GM12873 (cell line): ENCODE data around the gene SLC7A4.

ENCODE experiments used
- TF ChIP-seq, protein P1 (sequence below): IDR thresholded peaks from 2 replicates; pipeline ENCODE4 v1.5.1; 2012; ENCODE audit warnings: low read depth, mild to moderate bottlenecking, moderate library complexity, low read length, control low read depth; ENCODE audit not compliant: insufficient read depth; ENCODE audit errors: missing control alignments

Gene SLC7A4

DNA sequence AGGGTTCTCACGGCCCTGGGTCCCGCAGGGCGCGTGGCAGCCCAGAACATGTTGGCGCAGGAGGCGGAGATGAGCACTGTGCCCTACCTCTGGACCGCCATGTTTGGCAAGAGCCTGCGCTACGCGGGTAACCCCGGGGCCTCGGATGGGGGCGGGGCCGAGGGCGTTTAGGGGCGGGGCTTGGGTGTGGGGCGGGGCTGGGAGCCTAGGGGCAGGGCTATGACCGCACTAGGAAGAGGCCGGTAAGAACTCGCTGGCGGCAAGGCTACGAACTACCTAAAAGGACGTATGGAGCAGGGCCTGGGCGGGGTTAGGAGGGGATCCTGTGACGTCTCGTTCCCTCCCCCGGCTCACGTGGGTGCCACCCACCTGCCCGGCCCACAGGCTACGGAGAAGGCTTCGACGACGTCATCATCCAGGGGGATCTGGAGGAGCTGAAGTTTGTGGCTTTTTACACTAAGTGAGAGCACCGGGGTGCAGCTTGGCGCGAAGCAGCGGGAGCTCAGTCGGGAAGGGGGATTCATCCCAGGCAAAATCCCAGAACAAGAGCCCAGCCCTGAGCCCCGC lies 53.0 kb downstream of the SLC7A4 start:
- TF ChIP-seq, protein P1, sequence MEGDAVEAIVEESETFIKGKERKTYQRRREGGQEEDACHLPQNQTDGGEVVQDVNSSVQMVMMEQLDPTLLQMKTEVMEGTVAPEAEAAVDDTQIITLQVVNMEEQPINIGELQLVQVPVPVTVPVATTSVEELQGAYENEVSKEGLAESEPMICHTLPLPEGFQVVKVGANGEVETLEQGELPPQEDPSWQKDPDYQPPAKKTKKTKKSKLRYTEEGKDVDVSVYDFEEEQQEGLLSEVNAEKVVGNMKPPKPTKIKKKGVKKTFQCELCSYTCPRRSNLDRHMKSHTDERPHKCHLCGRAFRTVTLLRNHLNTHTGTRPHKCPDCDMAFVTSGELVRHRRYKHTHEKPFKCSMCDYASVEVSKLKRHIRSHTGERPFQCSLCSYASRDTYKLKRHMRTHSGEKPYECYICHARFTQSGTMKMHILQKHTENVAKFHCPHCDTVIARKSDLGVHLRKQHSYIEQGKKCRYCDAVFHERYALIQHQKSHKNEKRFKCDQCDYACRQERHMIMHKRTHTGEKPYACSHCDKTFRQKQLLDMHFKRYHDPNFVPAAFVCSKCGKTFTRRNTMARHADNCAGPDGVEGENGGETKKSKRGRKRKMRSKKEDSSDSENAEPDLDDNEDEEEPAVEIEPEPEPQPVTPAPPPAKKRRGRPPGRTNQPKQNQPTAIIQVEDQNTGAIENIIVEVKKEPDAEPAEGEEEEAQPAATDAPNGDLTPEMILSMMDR = no peak
